Measurements from ENCODE around the gene CT47C1. TPM values are rescaled to one million over a fixed set of nuclear protein-coding genes. Genes with fewer than 3 reads are reported as not detected.

Gene CT47C1
- total RNA-seq, 1 experiment from 2014 or later, result not detected

- Histone ChIP-seq H3K56ac (ENCODE audit: insufficient read length, low read depth, low read length) (no peak overlapping the region), H4K8ac (replicated peaks; ENCODE audit: insufficient read length, low read depth, low read length) (no peak overlapping the region), H2AK5ac (ENCODE audit: insufficient read length, low read length) (no peak overlapping the region), H3K79me2 (ENCODE audit: insufficient read depth, low read length) (no peaks in the 10 kb centered on the region), H3K9me3 (ENCODE audit: control insufficient read depth, low read depth, low read length) (peaks cover 39% of the 10 kb centered on the region), H4K91ac (ENCODE audit: insufficient read length, low read depth, low read length) (no peak overlapping the region), H3K4me1 (ENCODE audit: insufficient read depth, low read length) (no peaks in the 10 kb centered on the region), H3K23me2 (ENCODE audit: insufficient read length, low read depth, low read length, poor library complexity, severe bottlenecking) (no peaks in the 10 kb centered on the region), H4K20me1 (ENCODE audit: control insufficient read depth, insufficient read depth, insufficient read length) (no peaks in the 10 kb centered on the region), H2AFZ (ENCODE audit: low read length) (no peak overlapping the region), H3K23ac (ENCODE audit: insufficient read length, low read depth, low read length) (no peak overlapping the region), H2BK15ac (ENCODE audit: low read depth, low read length) (no peak overlapping the region), H2BK20ac (ENCODE audit: low read depth, low read length, poor library complexity, severe bottlenecking) (no peak overlapping the region), H3K4me2 (ENCODE audit: insufficient read depth, insufficient read length, low read length) (no peak overlapping the region), H2BK5ac (ENCODE audit: insufficient read length, low read length) (no peak overlapping the region), H4K5ac (ENCODE audit: insufficient read length, low read depth, low read length) (no peak overlapping the region), H3K27ac (ENCODE audit: insufficient read length, low read depth, low read length) (no peak overlapping the region), H3K9ac (ENCODE audit: extremely low read depth, insufficient read length, low read length) (no peak overlapping the region), H2BK12ac (ENCODE audit: insufficient read length, low read depth, low read length) (no peak overlapping the region), H2BK120ac (ENCODE audit: low read depth, low read length, poor library complexity, severe bottlenecking) (no peak overlapping the region), H3K14ac (ENCODE audit: insufficient read depth, low read length) (no peak overlapping the region), H3K27me3 (ENCODE audit: insufficient read depth, low read length) (no peaks in the 10 kb centered on the region), H3K18ac (ENCODE audit: insufficient read length, low read depth, low read length) (no peak overlapping the region), H3K79me1 (ENCODE audit: insufficient read depth, low read depth, low read length, poor library complexity, severe bottlenecking) (no peaks in the 10 kb centered on the region), H3T11ph (ENCODE audit: low read length) (no peak overlapping the region), H3K4ac (ENCODE audit: low read depth, low read length) (no peak overlapping the region)
- no peak for DNase-seq
- Mint-ChIP-seq H3K27me3 (ENCODE audit: low read depth) (peaks cover 4% of the 10 kb centered on the region; the same call in 1 of the 2 replicates), H3K4me3 (no peak overlapping the region), H3K9me3 (peaks cover 31 to 33% of the 10 kb centered on the region in 2 experiments), H3K27ac (no peak overlapping the region), H3K36me3 (ENCODE audit: insufficient read depth in 1 of 3, low read depth in 3 of 3) (peaks cover 0 to 4% (median 0%) of the 10 kb centered on the region in 3 experiments; a peak in 1 of 7 replicates), H3K4me1 (no peaks in the 10 kb centered on the region)
- no CpG with 5 or more reads among the region's 1 CpG for WGBS (ENCODE audit: extremely low coverage, insufficient read length, low lambda C conversion rate)
- TF ChIP-seq, protein P1, sequence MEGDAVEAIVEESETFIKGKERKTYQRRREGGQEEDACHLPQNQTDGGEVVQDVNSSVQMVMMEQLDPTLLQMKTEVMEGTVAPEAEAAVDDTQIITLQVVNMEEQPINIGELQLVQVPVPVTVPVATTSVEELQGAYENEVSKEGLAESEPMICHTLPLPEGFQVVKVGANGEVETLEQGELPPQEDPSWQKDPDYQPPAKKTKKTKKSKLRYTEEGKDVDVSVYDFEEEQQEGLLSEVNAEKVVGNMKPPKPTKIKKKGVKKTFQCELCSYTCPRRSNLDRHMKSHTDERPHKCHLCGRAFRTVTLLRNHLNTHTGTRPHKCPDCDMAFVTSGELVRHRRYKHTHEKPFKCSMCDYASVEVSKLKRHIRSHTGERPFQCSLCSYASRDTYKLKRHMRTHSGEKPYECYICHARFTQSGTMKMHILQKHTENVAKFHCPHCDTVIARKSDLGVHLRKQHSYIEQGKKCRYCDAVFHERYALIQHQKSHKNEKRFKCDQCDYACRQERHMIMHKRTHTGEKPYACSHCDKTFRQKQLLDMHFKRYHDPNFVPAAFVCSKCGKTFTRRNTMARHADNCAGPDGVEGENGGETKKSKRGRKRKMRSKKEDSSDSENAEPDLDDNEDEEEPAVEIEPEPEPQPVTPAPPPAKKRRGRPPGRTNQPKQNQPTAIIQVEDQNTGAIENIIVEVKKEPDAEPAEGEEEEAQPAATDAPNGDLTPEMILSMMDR (conservative IDR thresholded peaks at IDR 0.05), result no peak
Observed at GRCh38 chrX:119069128-119069527, 3.7 kb upstream of the CT47C1 start.
